ENCODE results near the gene NR6A1.

Gene NR6A1

GRCh38 chr9:124512806-124513204 lies 258.3 kb downstream of the NR6A1 start:
- no peak for DNase-seq

- DNase-seq, result no peak
Measured at GRCh38 chr9:124511891-124512805, 259.0 kb downstream of the NR6A1 start.

- DNase-seq, result no peak
Measured at GRCh38 chr9:124511426-124511840, 259.7 kb downstream of the NR6A1 start.

GRCh38 chr9:124510650-124511425 lies 260.3 kb downstream of the NR6A1 start:
- no peak for DNase-seq

- DNase-seq, result no peak
Measured at GRCh38 chr9:124507880-124508423, 263.2 kb downstream of the NR6A1 start.

- DNase-seq, result no peak
Measured at GRCh38 chr9:124506931-124507879, 263.9 kb downstream of the NR6A1 start, which contains the start of gene NR5A1. Gene NR5A1 (minus strand): TSS chr9:124507399. CDS start chr9:124503395, 4,004 bp downstream.

- DNase-seq, result no peak
Measured at GRCh38 chr9:124506433-124506832, 264.7 kb downstream of the NR6A1 start.

- no peak for DNase-seq
Measured at GRCh38 chr9:124505901-124506346, 265.2 kb downstream of the NR6A1 start.

- no peak for DNase-seq
Measured at GRCh38 chr9:124505006-124505900, 265.9 kb downstream of the NR6A1 start.

GRCh38 chr9:124504530-124505005 lies 266.5 kb downstream of the NR6A1 start:
- DNase-seq, result no peak

- DNase-seq, result no peak
Measured at GRCh38 chr9:124503713-124504529, 267.2 kb downstream of the NR6A1 start.

- no peak for DNase-seq
Measured at GRCh38 chr9:124502711-124503702, 268.1 kb downstream of the NR6A1 start.

GRCh38 chr9:124501771-124502320 lies 269.3 kb downstream of the NR6A1 start:
- no peak for DNase-seq

- DNase-seq, result no peak
Measured at GRCh38 chr9:124500796-124501611, 270.1 kb downstream of the NR6A1 start.

- no peak for DNase-seq
Measured at GRCh38 chr9:124500028-124500795, 270.9 kb downstream of the NR6A1 start.

GRCh38 chr9:124499216-124499615 lies 271.9 kb downstream of the NR6A1 start:
- DNase-seq, result no peak
